Smooth muscle cell (in vitro differentiated cells): ENCODE results near the gene NUDT9. TPM values are rescaled to one million over a fixed set of nuclear protein-coding genes. Genes with fewer than 3 reads are reported as not detected.
"Not testable (repeated sequence)": the region's sequence is repeated elsewhere in the genome, so short reads cannot be mapped to it uniquely, and the experiment has no call there.

Experiments used
- DNase-seq: peaks from one replicate; lab custom pipeline; 2025; ENCODE audit not compliant: unreplicated experiment; lab: John Stamatoyannopoulos, UW
- H2AFZ ChIP-seq: fragments of 200-600 bp; sonication (generic); 2 replicates; pipeline ENCODE4 v1.6.0; 2016; ENCODE audit warnings: antibody characterized with exemption, low read depth, mild to moderate bottlenecking
- H3F3A ChIP-seq: fragments of 200-600 bp; sonication (generic); 2 replicates; pipeline ENCODE4 v1.6.0; 2017; ENCODE audit warnings: antibody characterized with exemption, low read depth
- H3K27ac ChIP-seq: fragments of 200-600 bp; sonication (generic); 2 replicates; pipeline ENCODE4 v1.5.1; 2016; ENCODE audit warnings: low read depth, mild to moderate bottlenecking
- H3K27me3 ChIP-seq: fragments of 200-600 bp; sonication (generic); 2 replicates; pipeline ENCODE4 v1.6.1; 2016; ENCODE audit warnings: low read depth, mild to moderate bottlenecking
- H3K36me3 ChIP-seq: fragments of 200-600 bp; sonication (generic); 2 replicates; pipeline ENCODE4 v1.5.1; 2016; ENCODE audit warnings: low read depth
- H3K4me1 ChIP-seq: fragments of 200-600 bp; sonication (generic); 2 replicates; pipeline ENCODE4 v1.5.1; 2016; ENCODE audit warnings: low read depth
- H3K4me2 ChIP-seq: fragments of 200-600 bp; sonication (generic); 2 replicates; pipeline ENCODE4 v1.6.0; 2016; ENCODE audit warnings: mild to moderate bottlenecking
- H3K4me3 ChIP-seq: fragments of 200-600 bp; sonication (generic); 2 replicates; pipeline ENCODE4 v1.5.1; 2016; ENCODE audit warnings: mild to moderate bottlenecking
- H3K79me2 ChIP-seq: fragments of 200-600 bp; sonication (generic); 2 replicates; pipeline ENCODE4 v1.6.0; 2016; ENCODE audit warnings: low read depth, mild to moderate bottlenecking
- H3K9ac ChIP-seq: fragments of 200-600 bp; sonication (generic); 2 replicates; pipeline ENCODE4 v1.6.0; 2016; ENCODE audit warnings: low read depth
- H3K9me3 ChIP-seq: fragments of 200-600 bp; sonication (generic); replicated peaks from 2 replicates; pipeline ENCODE4 v1.5.1; 2016; ENCODE audit warnings: low read depth
- H4K20me1 ChIP-seq: fragments of 200-600 bp; sonication (generic); 2 replicates; pipeline ENCODE4 v1.6.0; 2016; ENCODE audit warnings: low read depth
- CTCF ChIP-seq: fragments of 200-600 bp; sonication (generic); IDR thresholded peaks from 2 replicates; pipeline ENCODE4 v1.5.1; 2017; ENCODE audit warnings: borderline replicate concordance, mild to moderate bottlenecking, antibody characterized with exemption; ENCODE audit not compliant: insufficient read depth, poor library complexity, severe bottlenecking
- WGBS: methylation state at CpG from one replicate; pipeline ENCODE4 v1.1.7; 2016; ENCODE audit warnings: low lambda C conversion rate; 5-methylcytosine and 5-hydroxymethylcytosine counted together
- polyA plus RNA-seq: library from polyadenylated mRNA; unstranded; fragments of >200 nt; fragmentation: Nextera tagmentation; extraction: Ambion mirVana; gene quantifications from 2 replicates; pipeline ENCODE4 v1.2.1, GENCODE V29; 2016
- total RNA-seq: library from RNA; depleted of rRNA; stranded (reverse); fragments of >200 nt; gene quantifications from 2 replicates; pipeline ENCODE4 v1.2.3, GENCODE V29; 2014

NUDT9 gene
- total and polyA plus RNA-seq, 2 experiments from 2014 or later: 10.5 to 26.5 TPM

GRCh38 chr4:87399954-87400353 lies 22.4 kb upstream of the NUDT9 start:
- Histone ChIP-seq H4K20me1 (no peaks in the 10 kb centered on the region), H3F3A (no peaks in the 10 kb centered on the region), H3K9me3 (no peaks in the 10 kb centered on the region), H3K4me1 (no peaks in the 10 kb centered on the region), H3K4me3 (no peak overlapping the region), H2AFZ (no peak overlapping the region), H3K27me3 (no peaks in the 10 kb centered on the region), H3K4me2 (no peak overlapping the region), H3K79me2 (no peaks in the 10 kb centered on the region), H3K9ac (no peak overlapping the region), H3K36me3 (no peaks in the 10 kb centered on the region), H3K27ac (no peak overlapping the region)
- TF ChIP-seq CTCF: no peak
- DNase-seq: no peak
- 86% methylated on average over 1 of the region's 1 CpG for WGBS

- not testable (repeated sequence) for DNase-seq
Observed at GRCh38 chr4:87403732-87404131, 18.6 kb upstream of the NUDT9 start.

GRCh38 chr4:87405211-87405820 lies 17.1 kb upstream of the NUDT9 start:
- TF ChIP-seq CTCF: no peak
- no peak overlapping the region for H3K4me3 ChIP-seq
- H3K27me3 ChIP-seq: no peaks in the 10 kb centered on the region
- no peak overlapping the region for H3K4me2 ChIP-seq
- H3K9me3 ChIP-seq: no peaks in the 10 kb centered on the region
- H3K27ac ChIP-seq: no peak overlapping the region
- 94% methylated on average over 5 of the region's 5 CpGs for WGBS
- no peaks in the 10 kb centered on the region for H3F3A ChIP-seq
- H4K20me1 ChIP-seq: no peaks in the 10 kb centered on the region
- no peak for DNase-seq
- no peaks in the 10 kb centered on the region for H3K4me1 ChIP-seq
- no peak overlapping the region for H2AFZ ChIP-seq
- no peak overlapping the region for H3K9ac ChIP-seq
- H3K36me3 ChIP-seq: no peaks in the 10 kb centered on the region
- no peaks in the 10 kb centered on the region for H3K79me2 ChIP-seq

More at GRCh38 chr4:87403732-87404131, 18.6 kb upstream of the NUDT9 start:
- H3K79me2 ChIP-seq, H3K9ac ChIP-seq, H3K27ac ChIP-seq, H3K9me3 ChIP-seq, H3K36me3 ChIP-seq, H3K27me3 ChIP-seq, H3K4me3 ChIP-seq, H3K4me1 ChIP-seq, H2AFZ ChIP-seq, H3K4me2 ChIP-seq, H3F3A ChIP-seq, H4K20me1 ChIP-seq: not testable (repeated sequence)
- WGBS: 33% methylated on average over 1 of the region's 1 CpG

- Histone ChIP-seq H3K9me3 (no peaks in the 10 kb centered on the region), H2AFZ (no peak overlapping the region)
Observed at GRCh38 chr4:87406462-87406861, 15.9 kb upstream of the NUDT9 start.

GRCh38 chr4:87406902-87407301 lies 15.5 kb upstream of the NUDT9 start:
- H3K9ac ChIP-seq, H3K9me3 ChIP-seq: not testable (repeated sequence)
- 80% methylated on average over 4 of the region's 4 CpGs for WGBS

More at GRCh38 chr4:87406462-87406861, 15.9 kb upstream of the NUDT9 start:
- no peaks in the 10 kb centered on the region for H3K4me1 ChIP-seq
- no peak overlapping the region for H3K9ac ChIP-seq
- no peak overlapping the region for H3K4me2 ChIP-seq
- H4K20me1 ChIP-seq: no peaks in the 10 kb centered on the region
- H3K27me3 ChIP-seq: no peaks in the 10 kb centered on the region
- H3K79me2 ChIP-seq: no peaks in the 10 kb centered on the region
- H3F3A ChIP-seq: no peaks in the 10 kb centered on the region
- H3K4me3 ChIP-seq: no peak overlapping the region
- no peak for TF ChIP-seq CTCF
- no peak for DNase-seq
- H3K36me3 ChIP-seq: no peaks in the 10 kb centered on the region
- H3K27ac ChIP-seq: no peak overlapping the region
- WGBS: 99% methylated on average over 6 of the region's 6 CpGs

More at GRCh38 chr4:87406902-87407301, 15.5 kb upstream of the NUDT9 start:
- not testable (repeated sequence) for H3K4me1 ChIP-seq, DNase-seq, H3K27ac ChIP-seq, H3K27me3 ChIP-seq, H3K79me2 ChIP-seq, H3K4me2 ChIP-seq, H3K4me3 ChIP-seq, H4K20me1 ChIP-seq, H3K36me3 ChIP-seq, H2AFZ ChIP-seq, H3F3A ChIP-seq
